CD14-positive monocyte (primary cell): ENCODE results near the gene OAS2. TPM values are rescaled to one million over a fixed set of nuclear protein-coding genes. Genes with fewer than 3 reads are reported as not detected.

ENCODE experiments used
- DNase-seq, 3 donors: peaks; one replicate each; pipeline ENCODE4 v3.0.0-alpha.2; 2011 to 2022
- H2AFZ ChIP-seq: 2 replicates; pipeline ENCODE4 v1.6.0; 2012; ENCODE audit warnings: mild to moderate bottlenecking, low read depth, low read length, inconsistent platforms; ENCODE audit not compliant: insufficient read depth, poor library complexity, severe bottlenecking
- H3K27ac ChIP-seq, 2 donors: 1 replicate in 1 of 2; 2 replicates in 1 of 2; pipeline ENCODE4 v1.5.1; 2012 to 2013; ENCODE audit warnings: low read length in 2 of 2, control low read depth in 1 of 2, inconsistent platforms in 1 of 2, low read depth in 1 of 2, mild to moderate bottlenecking in 1 of 2
- H3K27me3 ChIP-seq, 2 donors: one replicate each; pipeline versions ENCODE4 v1.6.0 to v1.6.1; 2011 to 2013; ENCODE audit warnings: low read length in 2 of 2; ENCODE audit not compliant: control insufficient read depth in 2 of 2, insufficient read depth in 2 of 2
- H3K36me3 ChIP-seq, 2 donors: replicated peaks in 1 of 2; 1 replicate in 1 of 2; 2 replicates in 1 of 2; pipeline versions ENCODE4 v1.5.1 to v1.6.1; 2012 to 2013; ENCODE audit warnings: low read length in 2 of 2, control low read depth in 1 of 2, inconsistent platforms in 1 of 2, mild to moderate bottlenecking in 1 of 2; ENCODE audit not compliant: insufficient read depth in 2 of 2, control insufficient read depth in 1 of 2
- H3K4me1 ChIP-seq, 2 donors: 1 replicate in 1 of 2; 2 replicates in 1 of 2; pipeline versions ENCODE4 v1.5.1 to v1.6.1; 2012 to 2013; ENCODE audit warnings: low read length in 2 of 2, control low read depth in 1 of 2, inconsistent platforms in 1 of 2, mild to moderate bottlenecking in 1 of 2, moderate library complexity in 1 of 2; ENCODE audit not compliant: insufficient read depth in 2 of 2, control insufficient read depth in 1 of 2
- H3K4me2 ChIP-seq: replicated peaks from 2 replicates; pipeline ENCODE3; 2012; ENCODE audit warnings: low read length, moderate library complexity, mild to moderate bottlenecking; ENCODE audit not compliant: poor library complexity, severe bottlenecking; ENCODE audit errors: extremely low read depth
- H3K4me3 ChIP-seq, 3 experiments: fragments of 200-600 bp in 1 of 3; sonication (generic) in 1 of 3; replicated peaks in 1 of 3; 1 replicate in 2 of 3; 2 replicates in 1 of 3; pipeline ENCODE4 v1.5.1; 2011 to 2013; ENCODE audit warnings: low read length in 3 of 3, mild to moderate bottlenecking in 3 of 3, control low read depth in 2 of 3, low read depth in 2 of 3, inconsistent platforms in 1 of 3, moderate library complexity in 1 of 3
- H3K79me2 ChIP-seq: 2 replicates; pipeline ENCODE4 v1.6.0; 2012; ENCODE audit warnings: mild to moderate bottlenecking, control low read depth, inconsistent platforms, low read length, moderate library complexity; ENCODE audit not compliant: insufficient read depth
- H3K9ac ChIP-seq: 2 replicates; pipeline ENCODE4 v1.6.0; 2017; ENCODE audit warnings: low read length, mild to moderate bottlenecking; ENCODE audit not compliant: insufficient read depth, poor library complexity, severe bottlenecking
- H3K9me3 ChIP-seq, 2 donors: replicated peaks in 1 of 2; 1 replicate in 1 of 2; 2 replicates in 1 of 2; pipeline versions ENCODE4 v1.5.1 to v1.6.1; 2012 to 2013; ENCODE audit warnings: low read length in 2 of 2, control low read depth in 1 of 2; ENCODE audit not compliant: control insufficient read depth in 1 of 2, insufficient read depth in 1 of 2
- H4K20me1 ChIP-seq: 2 replicates; pipeline ENCODE4 v1.6.0; 2012; ENCODE audit warnings: mild to moderate bottlenecking, low read length, control low read depth, moderate library complexity; ENCODE audit not compliant: insufficient read depth
- H3K27ac Mint-ChIP-seq, 7 donors: one replicate each; pipeline ENCODE4 v1.8.0; 2020; ENCODE audit warnings: mild to moderate bottlenecking in 7 of 7, mixed read lengths in 7 of 7, moderate library complexity in 6 of 7, inconsistent platforms in 2 of 7
- H3K27me3 Mint-ChIP-seq, 3 donors: one replicate each; pipeline ENCODE4 v1.8.0; 2021 to 2022; ENCODE audit warnings: low read depth in 3 of 3, mild to moderate bottlenecking in 3 of 3, mixed read lengths in 3 of 3, moderate library complexity in 3 of 3, inconsistent platforms in 1 of 3
- H3K36me3 Mint-ChIP-seq, 2 donors: one replicate each; pipeline ENCODE4 v1.8.0; 2020; ENCODE audit warnings: mixed read lengths in 2 of 2, inconsistent platforms in 1 of 2, mild to moderate bottlenecking in 1 of 2
- H3K4me1 Mint-ChIP-seq: one replicate; pipeline ENCODE4 v1.8.0; 2020; ENCODE audit warnings: mild to moderate bottlenecking, mixed read lengths
- H3K4me3 Mint-ChIP-seq, 2 donors: one replicate each; pipeline ENCODE4 v1.8.0; 2020; ENCODE audit warnings: mild to moderate bottlenecking in 2 of 2, mixed read lengths in 2 of 2, moderate library complexity in 1 of 2
- H3K9me3 Mint-ChIP-seq, 7 donors: one replicate each; pipeline ENCODE4 v1.8.0; 2020 to 2022; ENCODE audit warnings: mixed read lengths in 7 of 7, mild to moderate bottlenecking in 6 of 7, moderate library complexity in 6 of 7, inconsistent platforms in 2 of 7
- CTCF ChIP-seq: fragments of 200-600 bp; IDR thresholded peaks from one replicate; pipeline ENCODE4 v1.8.0; 2022; ENCODE audit warnings: antibody characterized with exemption, mild to moderate bottlenecking
- WGBS: methylation state at CpG from one replicate; pipeline ENCODE4 v1.1.5; 2013; ENCODE audit warnings: missing lambda C conversion rate; ENCODE audit not compliant: insufficient coverage; 5-methylcytosine and 5-hydroxymethylcytosine counted together
- intact Hi-C, 2 donors: fragments of 100-400 bp; cut with micrococcal nuclease; formaldehyde crosslinking; loops; one replicate each; pipeline versions ENCODE4 v1.15.0 to v1.15.1; 2023
- polyA plus RNA-seq, 3 donors: library from polyadenylated mRNA; depleted of rRNA in 1 of 3; unstranded in 2 of 3; stranded (reverse) in 1 of 3; fragments of 300-500 nt in 2 of 3; fragments of >200 nt in 1 of 3; fragmentation: Illumina TruSeq in 2 of 3; gene quantifications; 1 replicate in 2 of 3; 2 replicates in 1 of 3; pipeline ENCODE4 v1.2.3, GENCODE V29; 2012 to 2021

OAS2 gene
- polyA plus RNA-seq, 3 donors = 27.7 to 55.9 (median 40.1) TPM

GRCh38 chr12:112974904-112975303, 3.4 kb upstream of the OAS2 start:
- Histone ChIP-seq H3K36me3 (peaks cover 4 to 11% of the 10 kb centered on the region in 2 donors), H3K4me3 (no peak overlapping the region), H3K79me2 (peaks cover 15% of the 10 kb centered on the region), H4K20me1 (no peaks in the 10 kb centered on the region), H3K27me3 (no peaks in the 10 kb centered on the region), H3K9me3 (no peaks in the 10 kb centered on the region), H3K4me1 (peaks cover 26 to 28% of the 10 kb centered on the region in 2 donors), H3K9ac (no peak overlapping the region), H2AFZ (no peak overlapping the region), H3K4me2 (no peak overlapping the region), H3K27ac (no peak overlapping the region)
- H3K4me3 Mint-ChIP-seq = no peak overlapping the region
- 97% methylated on average over 6 of the region's 7 CpGs for WGBS
- H3K27me3 Mint-ChIP-seq = peaks cover 0 to 4% (median 0%) of the 10 kb centered on the region in 3 donors
- DNase-seq = peak in 1 of 3 donors; percentile 1
- H3K9me3 Mint-ChIP-seq = no peaks in the 10 kb centered on the region
- no peak overlapping the region for H3K27ac Mint-ChIP-seq
- intact Hi-C loops = loop anchor here in 1 of 2 donors (5.0 kb wide), 1 partner anchor 68 kb away; the partner anchor contains the start of gene OAS1
- peaks cover 32% of the 10 kb centered on the region for H3K4me1 Mint-ChIP-seq
- H3K36me3 Mint-ChIP-seq = peaks cover 9 to 10% of the 10 kb centered on the region in 2 donors
- TF ChIP-seq CTCF = no peak

- no peak overlapping the region for H3K4me3 Mint-ChIP-seq
- H3K4me1 ChIP-seq = peaks cover 34 to 48% of the 10 kb centered on the region in 2 donors
- H3K27ac Mint-ChIP-seq = peak overlapping the region in 5 of 7 donors; percentile 98 to 99 (median 99)
- no peaks in the 10 kb centered on the region for H3K9me3 Mint-ChIP-seq
- no peak overlapping the region for H3K4me2 ChIP-seq
- H3K4me3 ChIP-seq = peak overlapping the region in 1 of 3 experiments; percentile 87
- DNase-seq = no peak
- peak overlapping the region; percentile 84 for H2AFZ ChIP-seq
- H3K27me3 Mint-ChIP-seq = no peaks in the 10 kb centered on the region
- 91% methylated on average over 1 of the region's 3 CpGs for WGBS
- no peaks in the 10 kb centered on the region for H3K9me3 ChIP-seq
- intact Hi-C loops = loop anchor here in 1 of 2 donors (5.0 kb wide), 1 partner anchor 70 kb away; the partner anchor contains the start of gene OAS1
- H3K27me3 ChIP-seq = no peaks in the 10 kb centered on the region
- TF ChIP-seq CTCF = no peak
- no peaks in the 10 kb centered on the region for H3K36me3 ChIP-seq
- H3K4me1 Mint-ChIP-seq = peaks cover 46% of the 10 kb centered on the region
- H3K36me3 Mint-ChIP-seq = peaks cover 4 to 8% of the 10 kb centered on the region in 2 donors
- peaks cover 7% of the 10 kb centered on the region for H4K20me1 ChIP-seq
- no peak overlapping the region for H3K9ac ChIP-seq
- peaks cover 37% of the 10 kb centered on the region for H3K79me2 ChIP-seq
- H3K27ac ChIP-seq = peak overlapping the region; percentile 92 to 95
Measured at GRCh38 chr12:112977139-112977538, 1.2 kb upstream of the OAS2 start.
